Natural killer cell (primary cell): Measurements from ENCODE around the gene ULBP1. TPM values are rescaled to one million over a fixed set of nuclear protein-coding genes. Genes with fewer than 3 reads are reported as not detected.

Experiments used
- ATAC-seq, 3 donors: fragments of 150-1000 bp in 2 of 3; fragments of 200-7000 bp in 1 of 3; cut with Tn5 transposase; 1 replicate in 1 of 3; 2 replicates in 2 of 3; pipeline ENCODE4 v1.10.0; 2021; ENCODE audit warnings: mild to moderate bottlenecking in 2 of 3, moderate library complexity in 2 of 3
- DNase-seq, 2 donors: peaks; one replicate each; pipeline versions ENCODE4 v3.0.0 to v3.0.0-alpha.2; 2013 to 2021; ENCODE audit warnings: mixed read lengths in 1 of 2
- H3K27ac ChIP-seq: one replicate; pipeline ENCODE4 v1.5.1; 2013; ENCODE audit warnings: mild to moderate bottlenecking, low read length
- H3K27me3 ChIP-seq: one replicate; pipeline ENCODE4 v1.6.1; 2013; ENCODE audit warnings: low read length; ENCODE audit not compliant: control insufficient read depth, insufficient read depth
- H3K36me3 ChIP-seq: one replicate; pipeline ENCODE4 v1.6.1; 2013; ENCODE audit warnings: low read length; ENCODE audit not compliant: control insufficient read depth, insufficient read depth
- H3K4me1 ChIP-seq: one replicate; pipeline ENCODE4 v1.6.1; 2013; ENCODE audit warnings: low read length; ENCODE audit not compliant: control insufficient read depth, insufficient read depth
- H3K4me3 ChIP-seq: one replicate; pipeline ENCODE4 v1.5.1; 2013; ENCODE audit warnings: low read length
- H3K9me3 ChIP-seq: one replicate; pipeline ENCODE4 v1.6.1; 2013; ENCODE audit warnings: low read length; ENCODE audit not compliant: control insufficient read depth, insufficient read depth
- H3K27ac Mint-ChIP-seq, 2 donors: one replicate each; pipeline ENCODE4 v1.8.0; 2022; ENCODE audit warnings: mild to moderate bottlenecking in 2 of 2, mixed read lengths in 2 of 2, moderate library complexity in 1 of 2
- H3K27me3 Mint-ChIP-seq, 2 donors: one replicate each; pipeline ENCODE4 v1.8.0; 2022; ENCODE audit warnings: low read depth in 2 of 2, mixed read lengths in 2 of 2
- H3K36me3 Mint-ChIP-seq: one replicate; pipeline ENCODE4 v1.8.0; 2022; ENCODE audit warnings: mixed read lengths
- H3K4me1 Mint-ChIP-seq, 2 donors: one replicate each; pipeline ENCODE4 v1.8.0; 2022; ENCODE audit warnings: mixed read lengths in 2 of 2
- H3K4me3 Mint-ChIP-seq: one replicate; pipeline ENCODE4 v1.8.0; 2022; ENCODE audit warnings: mild to moderate bottlenecking, moderate library complexity, mixed read lengths
- H3K9me3 Mint-ChIP-seq, 2 donors: one replicate each; pipeline ENCODE4 v1.8.0; 2022; ENCODE audit warnings: mixed read lengths in 2 of 2
- WGBS: methylation state at CpG from one replicate; pipeline ENCODE4 v1.1.7; 2013; ENCODE audit warnings: missing lambda C conversion rate; ENCODE audit not compliant: insufficient coverage; 5-methylcytosine and 5-hydroxymethylcytosine counted together
- intact Hi-C: fragments of 100-400 bp; cut with micrococcal nuclease; formaldehyde crosslinking; loops from one replicate; pipeline ENCODE4 v1.14.2; 2022
- total RNA-seq, 4 donors: library from RNA; stranded (reverse); fragments of 120-200 nt in 1 of 4; gene quantifications; one replicate each; pipeline versions ENCODE4 v1.2.3 to v1.2.4, GENCODE V29; 2013 to 2022
- TF ChIP-seq, protein P1 (sequence below): fragments of 200-600 bp; IDR thresholded peaks from one replicate; pipeline ENCODE4 v1.8.0; 2022; ENCODE audit warnings: antibody characterized with exemption

ULBP1 gene
- total RNA-seq, 3 donors from 2014 or later (not counting 1 experiment from before 2014, with no cell fraction given), result 0.18 to 0.23 TPM; not detected in 1

DNA sequence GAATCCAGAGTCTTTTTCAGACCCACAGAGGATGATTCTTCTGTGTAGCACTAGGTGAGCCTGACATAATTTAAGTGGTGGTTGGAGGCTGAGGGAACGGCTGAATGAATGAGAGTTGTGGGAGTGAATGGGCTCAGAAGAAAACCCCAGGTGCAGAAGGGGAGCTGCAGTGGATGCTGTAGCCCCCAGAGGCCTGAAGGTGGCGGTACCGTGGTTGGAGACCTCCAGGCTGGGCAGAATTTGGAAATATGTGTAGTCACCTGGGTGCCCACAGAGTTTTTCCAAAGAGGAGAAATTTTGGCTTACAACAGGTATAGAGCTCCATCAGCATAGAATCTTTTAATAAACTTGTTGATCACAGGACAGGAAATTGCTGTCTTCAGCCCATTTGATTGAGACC is 34.3 kb upstream of the ULBP1 start:
- H3K27me3 ChIP-seq, result peaks cover 43% of the 10 kb centered on the region

DNA sequence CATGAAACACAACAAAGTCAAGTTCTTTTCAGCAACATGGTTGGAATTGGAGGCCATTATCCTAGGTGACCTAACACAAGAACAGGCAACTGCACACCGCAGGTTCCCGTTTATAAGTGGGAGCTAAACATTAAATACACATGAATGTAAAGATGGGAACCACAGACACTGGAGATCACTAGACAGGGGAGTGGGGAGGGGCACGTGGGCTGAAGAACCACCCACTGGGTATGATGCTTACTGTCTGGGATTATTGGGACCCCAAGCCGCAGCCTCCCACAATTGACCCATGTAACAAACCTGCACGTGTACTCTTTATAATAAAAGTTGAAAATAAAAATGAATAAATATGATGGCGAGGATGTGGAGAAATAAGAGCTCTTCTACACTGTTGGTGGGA is 32.2 kb upstream of the ULBP1 start:
- intact Hi-C loops, result loop anchor here (10.0 kb wide), 2 partner anchors 187 to 883 kb away; partner anchors contain the start of genes NUP43 and PCMT1
- H3K4me3 ChIP-seq, result no peak overlapping the region
- Mint-ChIP-seq H3K36me3 (no peaks in the 10 kb centered on the region), H3K27ac (no peak overlapping the region), H3K4me1 (peaks cover under 1 to 5% of the 10 kb centered on the region in 2 donors), H3K4me3 (no peak overlapping the region), H3K27me3 (peaks cover 73 to 92% of the 10 kb centered on the region in 2 donors), H3K9me3 (no peaks in the 10 kb centered on the region)
- no peaks in the 10 kb centered on the region for H3K36me3 ChIP-seq
- ATAC-seq (no peak), DNase-seq (no peak)
- no peaks in the 10 kb centered on the region for H3K4me1 ChIP-seq
- H3K9me3 ChIP-seq, result no peaks in the 10 kb centered on the region
- TF ChIP-seq, protein P1, sequence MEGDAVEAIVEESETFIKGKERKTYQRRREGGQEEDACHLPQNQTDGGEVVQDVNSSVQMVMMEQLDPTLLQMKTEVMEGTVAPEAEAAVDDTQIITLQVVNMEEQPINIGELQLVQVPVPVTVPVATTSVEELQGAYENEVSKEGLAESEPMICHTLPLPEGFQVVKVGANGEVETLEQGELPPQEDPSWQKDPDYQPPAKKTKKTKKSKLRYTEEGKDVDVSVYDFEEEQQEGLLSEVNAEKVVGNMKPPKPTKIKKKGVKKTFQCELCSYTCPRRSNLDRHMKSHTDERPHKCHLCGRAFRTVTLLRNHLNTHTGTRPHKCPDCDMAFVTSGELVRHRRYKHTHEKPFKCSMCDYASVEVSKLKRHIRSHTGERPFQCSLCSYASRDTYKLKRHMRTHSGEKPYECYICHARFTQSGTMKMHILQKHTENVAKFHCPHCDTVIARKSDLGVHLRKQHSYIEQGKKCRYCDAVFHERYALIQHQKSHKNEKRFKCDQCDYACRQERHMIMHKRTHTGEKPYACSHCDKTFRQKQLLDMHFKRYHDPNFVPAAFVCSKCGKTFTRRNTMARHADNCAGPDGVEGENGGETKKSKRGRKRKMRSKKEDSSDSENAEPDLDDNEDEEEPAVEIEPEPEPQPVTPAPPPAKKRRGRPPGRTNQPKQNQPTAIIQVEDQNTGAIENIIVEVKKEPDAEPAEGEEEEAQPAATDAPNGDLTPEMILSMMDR, result no peak
- 65% methylated on average over 6 of the region's 6 CpGs for WGBS
- peaks cover 43% of the 10 kb centered on the region for H3K27me3 ChIP-seq
- no peak overlapping the region for H3K27ac ChIP-seq

More for the DNA sequence above, 34.3 kb upstream of the ULBP1 start:
- no peaks in the 10 kb centered on the region for H3K9me3 ChIP-seq
- no peaks in the 10 kb centered on the region for H3K9me3 Mint-ChIP-seq
- peaks cover 5 to 17% of the 10 kb centered on the region in 2 donors for H3K4me1 Mint-ChIP-seq
- intact Hi-C loops, result loop anchor here (5.0 kb wide), 1 partner anchor 97 kb away; no protein-coding TSS in a partner anchor
- no peak overlapping the region for H3K27ac ChIP-seq
- no peak overlapping the region for H3K27ac Mint-ChIP-seq
- H3K27me3 Mint-ChIP-seq, result peaks cover 70 to 87% of the 10 kb centered on the region in 2 donors
- no peak for ATAC-seq
- H3K36me3 ChIP-seq, result no peaks in the 10 kb centered on the region
- no peak overlapping the region for H3K4me3 ChIP-seq
- H3K36me3 Mint-ChIP-seq, result no peaks in the 10 kb centered on the region
- H3K4me1 ChIP-seq, result peaks cover 12% of the 10 kb centered on the region
- 7% methylated on average over 3 of the region's 3 CpGs for WGBS
- no peak overlapping the region for H3K4me3 Mint-ChIP-seq
- TF ChIP-seq, protein P1, result peak; percentile 19
- DNase-seq, result peak; percentile 9 to 52

DNA sequence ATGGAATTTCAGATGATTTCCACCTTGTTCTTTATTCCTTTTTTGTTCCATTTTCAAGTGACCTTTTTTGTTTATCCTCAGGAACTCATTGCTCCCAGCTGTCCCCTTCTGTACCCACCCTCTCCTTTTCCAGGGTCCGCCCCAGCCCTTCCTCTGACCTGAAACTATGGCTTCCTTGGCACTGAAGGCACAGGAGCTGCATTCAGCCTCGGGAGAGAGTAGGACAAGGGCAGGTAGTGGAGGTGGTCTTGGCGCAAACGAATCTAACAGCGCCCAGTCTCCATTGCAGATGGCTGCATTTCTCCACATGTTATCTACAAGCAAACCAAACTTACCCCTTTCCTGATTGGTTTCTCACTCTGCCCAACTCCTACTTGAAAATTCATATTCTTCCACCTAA is 30.7 kb upstream of the ULBP1 start:
- intact Hi-C loops, result loop anchor here (10.0 kb wide), 2 partner anchors 188 to 882 kb away; partner anchors contain the start of genes NUP43 and PCMT1
- TF ChIP-seq, protein P1, result no peak
- Mint-ChIP-seq H3K9me3 (no peaks in the 10 kb centered on the region), H3K27ac (no peak overlapping the region), H3K4me3 (no peak overlapping the region), H3K4me1 (peaks cover 0 to 7% of the 10 kb centered on the region in 2 donors), H3K27me3 (peaks cover 76 to 94% of the 10 kb centered on the region in 2 donors), H3K36me3 (no peaks in the 10 kb centered on the region)
- Histone ChIP-seq H3K27ac (no peak overlapping the region), H3K9me3 (no peaks in the 10 kb centered on the region), H3K4me1 (peaks cover 4% of the 10 kb centered on the region), H3K4me3 (no peak overlapping the region), H3K27me3 (peaks cover 52% of the 10 kb centered on the region), H3K36me3 (no peaks in the 10 kb centered on the region)
- ATAC-seq (no peak), DNase-seq (no peak)
- 52% methylated on average over 5 of the region's 5 CpGs for WGBS

DNA sequence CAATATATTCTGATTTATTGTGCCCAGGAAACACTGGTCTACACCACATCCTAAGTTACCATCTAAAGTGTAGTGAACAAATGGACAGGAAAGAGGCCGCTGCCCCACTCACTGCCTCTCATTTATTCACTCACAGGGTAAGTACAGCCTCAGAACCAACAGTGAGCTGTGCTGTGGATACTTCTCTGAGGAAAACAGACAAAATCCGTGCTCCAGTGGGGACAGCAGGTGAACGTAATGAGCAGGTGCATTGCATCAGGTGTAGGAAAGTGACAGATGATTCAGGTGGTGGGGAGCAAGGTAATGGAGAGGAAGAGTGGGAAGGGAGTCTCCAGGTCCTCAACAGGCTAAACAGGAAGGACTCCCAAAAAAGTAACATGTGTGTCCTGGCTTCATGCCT is 30.3 kb upstream of the ULBP1 start:
- H3K27me3 Mint-ChIP-seq, result peaks cover 76 to 94% of the 10 kb centered on the region in 2 donors
- no peaks in the 10 kb centered on the region for H3K36me3 ChIP-seq
- no peak overlapping the region for H3K4me3 ChIP-seq
- 24% methylated on average over 3 of the region's 3 CpGs for WGBS
- TF ChIP-seq, protein P1, result no peak
- H3K4me1 Mint-ChIP-seq, result peaks cover 0 to 11% of the 10 kb centered on the region in 2 donors
- intact Hi-C loops, result loop anchor here (10.0 kb wide), 2 partner anchors 189 to 881 kb away; partner anchors contain the start of genes NUP43 and PCMT1
- H3K4me1 ChIP-seq, result peaks cover 8% of the 10 kb centered on the region
- H3K9me3 Mint-ChIP-seq, result no peaks in the 10 kb centered on the region
- peaks cover 56% of the 10 kb centered on the region for H3K27me3 ChIP-seq
- H3K4me3 Mint-ChIP-seq, result no peak overlapping the region
- H3K27ac ChIP-seq, result no peak overlapping the region
- H3K27ac Mint-ChIP-seq, result no peak overlapping the region
- DNase-seq, result no peak
- no peaks in the 10 kb centered on the region for H3K9me3 ChIP-seq
- no peak for ATAC-seq
- H3K36me3 Mint-ChIP-seq, result no peaks in the 10 kb centered on the region
